CD4-positive, alpha-beta T cell treated with Interleukin-2 at 100 ng/mL for 4 hours (primary cell): ENCODE results near the gene ALK.

ENCODE experiments used
- DNase-seq: peaks from one replicate; pipeline ENCODE4 v3.0.0-alpha.2; 2020; ENCODE audit warnings: low spot score

ALK gene

GRCh38 chr2:29921560-29921915 lies at the start of gene ALK:
TSS of gene ALK (minus strand) at chr2:29921586. CDS start at chr2:29920659, 927 bp downstream.
- DNase-seq, result peak; percentile 32

- no peak for DNase-seq
Observed at GRCh38 chr2:29966266-29966665, 44.9 kb upstream of the ALK start.

GRCh38 chr2:29963972-29964570 lies 42.7 kb upstream of the ALK start:
- DNase-seq, result no peak

- DNase-seq, result no peak
Observed at GRCh38 chr2:29962922-29963321, 41.5 kb upstream of the ALK start.

- no peak for DNase-seq
Observed at GRCh38 chr2:29954316-29954715, 32.9 kb upstream of the ALK start.

- no peak for DNase-seq
Observed at GRCh38 chr2:29952973-29953372, 31.6 kb upstream of the ALK start.

- no peak for DNase-seq
Observed at GRCh38 chr2:29951576-29951975, 30.2 kb upstream of the ALK start.

GRCh38 chr2:29950481-29950880 lies 29.1 kb upstream of the ALK start:
- no peak for DNase-seq

GRCh38 chr2:29949042-29949441 lies 27.7 kb upstream of the ALK start:
- no peak for DNase-seq

- no peak for DNase-seq
Observed at GRCh38 chr2:29946505-29946904, 25.1 kb upstream of the ALK start.

- DNase-seq, result no peak
Observed at GRCh38 chr2:29942711-29943110, 21.3 kb upstream of the ALK start.

GRCh38 chr2:29940706-29941105 lies 19.3 kb upstream of the ALK start:
- DNase-seq, result no peak

- no peak for DNase-seq
Observed at GRCh38 chr2:29936020-29936419, 14.6 kb upstream of the ALK start.

- DNase-seq, result no peak
Observed at GRCh38 chr2:29931818-29932217, 10.4 kb upstream of the ALK start.

- peak; percentile 44 for DNase-seq
Observed at GRCh38 chr2:29923110-29923721, 1.8 kb upstream of the ALK start.

GRCh38 chr2:29922605-29923004 lies 1.2 kb upstream of the ALK start:
- no peak for DNase-seq

- no peak for DNase-seq
Observed at GRCh38 chr2:29920631-29921559, 491 bp downstream of the ALK start.

GRCh38 chr2:29920130-29920577 lies 1.2 kb downstream of the ALK start:
- no peak for DNase-seq

- DNase-seq, result no peak
Observed at GRCh38 chr2:29918941-29919340, 2.4 kb downstream of the ALK start.

- no peak for DNase-seq
Observed at GRCh38 chr2:29917781-29918180, 3.6 kb downstream of the ALK start.

- DNase-seq, result no peak
Observed at GRCh38 chr2:29916571-29916970, 4.8 kb downstream of the ALK start.

- no peak for DNase-seq
Observed at GRCh38 chr2:29910960-29911359, 10.4 kb downstream of the ALK start.

GRCh38 chr2:29910465-29910864 lies 10.9 kb downstream of the ALK start:
- no peak for DNase-seq
